Measurements from ENCODE around the gene RPL4. TPM values are rescaled to one million over a fixed set of nuclear protein-coding genes. Genes with fewer than 3 reads are reported as not detected.

RPL4 gene
- total and polyA plus RNA-seq, 10 of the 15 experiments (the other 5 are each of a cell fraction or from before 2014, with no cell fraction given), result 2,004 to 8,888 (median 4,667) TPM

DNA sequence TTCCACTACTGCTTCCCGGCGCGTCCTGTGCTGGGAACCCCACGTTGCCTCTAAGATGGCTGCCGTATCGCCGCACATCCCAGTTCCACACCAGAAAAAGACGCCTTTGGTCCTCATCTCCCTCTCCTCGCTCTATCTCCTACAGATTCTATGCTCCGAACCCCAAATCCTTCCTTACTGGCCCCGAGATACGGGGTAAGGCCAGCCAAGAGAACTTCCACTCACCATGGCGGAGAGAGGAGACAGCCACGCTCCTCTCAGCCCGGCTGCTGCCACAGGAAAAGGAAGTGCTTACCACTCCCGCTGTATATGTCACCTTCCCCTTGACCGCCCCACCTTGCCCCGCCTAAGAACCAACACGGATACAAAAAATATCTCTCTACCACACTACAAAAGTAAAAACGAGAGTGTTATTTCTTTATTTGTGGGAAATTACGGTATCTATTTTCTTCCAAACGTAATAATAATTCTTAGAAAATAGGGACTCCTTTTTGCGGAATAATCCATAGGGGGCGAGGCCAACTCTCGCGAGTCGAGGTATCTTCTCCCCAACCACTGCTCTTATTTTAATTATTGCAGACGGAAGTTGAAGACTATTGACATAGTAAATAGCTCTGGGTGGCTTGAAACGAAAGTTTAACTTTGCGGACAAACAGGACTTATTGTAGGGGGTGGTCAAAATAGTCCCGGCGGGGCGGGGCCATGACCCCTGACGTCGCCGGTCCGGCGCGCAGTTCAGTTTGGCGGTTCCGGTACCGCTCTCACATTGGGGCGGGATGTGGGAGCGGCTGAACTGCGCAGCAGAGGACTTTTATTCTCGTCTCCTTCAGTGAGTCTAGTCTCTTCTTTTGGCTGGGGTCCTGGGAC is at the start of gene RPL4, which contains the start of gene ZWILCH (continued):
- TF ChIP-seq FOS (IDR thresholded peaks at IDR 0.05; ENCODE audit: borderline replicate concordance, extremely low read depth, insufficient read length), result no peak
- TF ChIP-seq NR2C2 (IDR thresholded peaks at IDR 0.05; ENCODE audit: borderline replicate concordance, control insufficient read depth, insufficient read length, low read depth), result no peak
- TF ChIP-seq MTA2 (IDR thresholded peaks at IDR 0.05; ENCODE audit: low read depth), result peak; percentile 55; the same call in 1 of the 2 replicates
- TF ChIP-seq CREM (IDR thresholded peaks at IDR 0.05; ENCODE audit: low read depth), result peak; percentile 55; the same call in 1 of the 2 replicates
- peak; percentile 96 for TF ChIP-seq YY1 (IDR thresholded peaks at IDR 0.05; ENCODE audit: low read depth, low read length)
- no peak for TF ChIP-seq ZNF24 (IDR thresholded peaks at IDR 0.05)
- peak; percentile 70 for TF ChIP-seq MEF2B (IDR thresholded peaks at IDR 0.05; ENCODE audit: partially characterized antibody, poor library complexity, severe bottlenecking)
- TF ChIP-seq, protein P1, sequence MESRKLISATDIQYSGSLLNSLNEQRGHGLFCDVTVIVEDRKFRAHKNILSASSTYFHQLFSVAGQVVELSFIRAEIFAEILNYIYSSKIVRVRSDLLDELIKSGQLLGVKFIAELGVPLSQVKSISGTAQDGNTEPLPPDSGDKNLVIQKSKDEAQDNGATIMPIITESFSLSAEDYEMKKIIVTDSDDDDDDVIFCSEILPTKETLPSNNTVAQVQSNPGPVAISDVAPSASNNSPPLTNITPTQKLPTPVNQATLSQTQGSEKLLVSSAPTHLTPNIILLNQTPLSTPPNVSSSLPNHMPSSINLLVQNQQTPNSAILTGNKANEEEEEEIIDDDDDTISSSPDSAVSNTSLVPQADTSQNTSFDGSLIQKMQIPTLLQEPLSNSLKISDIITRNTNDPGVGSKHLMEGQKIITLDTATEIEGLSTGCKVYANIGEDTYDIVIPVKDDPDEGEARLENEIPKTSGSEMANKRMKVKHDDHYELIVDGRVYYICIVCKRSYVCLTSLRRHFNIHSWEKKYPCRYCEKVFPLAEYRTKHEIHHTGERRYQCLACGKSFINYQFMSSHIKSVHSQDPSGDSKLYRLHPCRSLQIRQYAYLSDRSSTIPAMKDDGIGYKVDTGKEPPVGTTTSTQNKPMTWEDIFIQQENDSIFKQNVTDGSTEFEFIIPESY (IDR thresholded peaks at IDR 0.05), result no peak

DNA sequence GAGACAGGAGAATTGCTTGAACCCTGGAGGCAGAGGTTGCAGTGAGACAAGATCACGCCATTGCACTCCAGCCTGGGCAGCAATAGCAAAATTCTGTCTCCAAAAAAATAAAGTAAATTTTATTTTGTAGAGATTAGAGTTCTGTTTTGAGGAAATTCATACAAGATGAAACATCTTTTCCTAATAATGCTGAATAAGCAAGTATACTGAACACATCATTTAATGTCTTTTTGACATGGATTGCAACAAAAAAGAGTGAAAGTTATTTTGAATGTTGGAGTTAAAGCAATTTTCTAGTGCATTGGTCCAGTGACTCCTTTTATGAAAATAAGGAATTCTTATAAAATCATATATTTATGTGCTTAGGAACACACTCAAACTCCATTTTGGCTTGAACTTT is 40.6 kb upstream of the RPL4 start:
- CTCF ChIA-PET, result no interaction called here
- POLR2A ChIA-PET, result no interaction called here

More for the DNA sequence above, 40.6 kb upstream of the RPL4 start:
- WGBS (ENCODE audit: insufficient coverage, insufficient replicate concordance, low lambda C conversion rate, missing lambda C conversion rate), result 95% methylated on average over 1 of the region's 1 CpG
- H3K9ac ChIP-seq (ENCODE audit: control insufficient read depth, insufficient read depth, low read length), result no peak overlapping the region
- no TSS peak for BruUV-seq (replicated peaks)
- H4K20me1 ChIP-seq (ENCODE audit: control insufficient read depth, insufficient read depth), result no peaks in the 10 kb centered on the region
- H3K27me3 ChIP-seq (replicated peaks in 1 of 2; ENCODE audit: control insufficient read depth in 2 of 2, insufficient read depth in 2 of 2, low read length in 1 of 2), result no peaks in the 10 kb centered on the region
- H3K36me3 ChIP-seq (ENCODE audit: control insufficient read depth in 2 of 2, insufficient read depth in 2 of 2, low read length in 1 of 2), result no peaks in the 10 kb centered on the region; a peak in 2 of 4 replicates
- ChIA-PET SMC1A (ENCODE audit: uncharacterized antibody, unreplicated experiment) (no interaction called here), RAD21 (ENCODE audit: unreplicated experiment) (no interaction called here)
- FAIRE-seq (no peak), DNase-seq (ENCODE audit: low read depth, low spot score) (no peak), ATAC-seq (no peak)
- H3K9me3 ChIP-seq (replicated peaks; ENCODE audit: control insufficient read depth, insufficient read depth, low read length), result no peaks in the 10 kb centered on the region
- H3K27ac ChIP-seq (ENCODE audit: control insufficient read depth, insufficient read depth), result no peak overlapping the region
- H3K79me2 ChIP-seq (ENCODE audit: control insufficient read depth, insufficient read depth, low read length), result no peaks in the 10 kb centered on the region
- in situ Hi-C loops (cut with MboI), result no loop called here
- intact Hi-C loops (cut with micrococcal nuclease; ENCODE audit: unreplicated experiment), result no loop called here
- H3K4me3 ChIP-seq, result no peak overlapping the region
- no peak overlapping the region for H3K4me2 ChIP-seq (ENCODE audit: control insufficient read depth, insufficient read depth)
- TF ChIP-seq ZNF24 (IDR thresholded peaks at IDR 0.05), result no peak
- TF ChIP-seq, protein P2, sequence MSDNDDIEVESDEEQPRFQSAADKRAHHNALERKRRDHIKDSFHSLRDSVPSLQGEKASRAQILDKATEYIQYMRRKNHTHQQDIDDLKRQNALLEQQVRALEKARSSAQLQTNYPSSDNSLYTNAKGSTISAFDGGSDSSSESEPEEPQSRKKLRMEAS (IDR thresholded peaks at IDR 0.05; ENCODE audit: low read depth, low read length), result no peak
- TF ChIP-seq IRF4 (IDR thresholded peaks at IDR 0.05; ENCODE audit: low read depth, low read length), result no peak
- H2AFZ ChIP-seq (ENCODE audit: control insufficient read depth, low read depth, low read length), result no peak overlapping the region
- no peaks in the 10 kb centered on the region for H3K4me1 ChIP-seq (ENCODE audit: control insufficient read depth, insufficient read depth, low read length)

All from GM12878 (cell line).